H1 (cell line): Measurements from ENCODE around the gene LAD1. TPM values are rescaled to one million over a fixed set of nuclear protein-coding genes. Genes with fewer than 3 reads are reported as not detected.

Source experiments
- CTCF ChIA-PET: fragments of 300-600 bp; sonication (Branson Sonifier 250); formaldehyde crosslinking; loops from one replicate; lab custom pipeline; 2021; ENCODE audit not compliant: partially characterized antibody; lab: Charles Lee
- POLR2A ChIA-PET: fragments of 300-600 bp; sonication (Branson Sonifier 250); formaldehyde crosslinking; loops from one replicate; lab custom pipeline; 2021; ENCODE audit warnings: inconsistent platforms; ENCODE audit not compliant: partially characterized antibody; lab: Charles Lee
- DNase-seq, 2 experiments: peaks; one replicate each; pipeline versions ENCODE4 v3.0.0 to v3.0.0-alpha.2; 2010 to 2022; ENCODE audit warnings: low spot score in 2 of 2, low read depth in 1 of 2, mixed read lengths in 1 of 2
- FAIRE-seq: peaks from 2 replicates; lab custom pipeline; 2011; peaks lifted over from hg19 to GRCh38; lab: Jason Lieb, UNC
- H2AFZ ChIP-seq: 2 replicates; pipeline ENCODE4 v1.8.1; 2012; ENCODE audit warnings: low read length, inconsistent platforms
- H2AK5ac ChIP-seq: 2 replicates; pipeline ENCODE4 v1.6.1; 2013; ENCODE audit warnings: low read depth, low read length
- H2BK120ac ChIP-seq: replicated peaks from 2 replicates; pipeline ENCODE3; 2013; ENCODE audit warnings: low read depth, low read length, inconsistent platforms
- H2BK12ac ChIP-seq: 2 replicates; pipeline ENCODE4 v1.6.1; 2013; ENCODE audit warnings: low read depth, low read length
- H2BK15ac ChIP-seq: 2 replicates; pipeline ENCODE4 v1.6.1; 2013; ENCODE audit warnings: low read length
- H2BK20ac ChIP-seq: 2 replicates; pipeline ENCODE4 v1.6.1; 2013; ENCODE audit warnings: low read length
- H2BK5ac ChIP-seq: 2 replicates; pipeline ENCODE4 v1.6.1; 2013; ENCODE audit warnings: low read depth, low read length
- H3K14ac ChIP-seq: 2 replicates; pipeline ENCODE4 v1.6.1; 2013; ENCODE audit warnings: inconsistent platforms; ENCODE audit not compliant: insufficient read length
- H3K18ac ChIP-seq: 2 replicates; pipeline ENCODE4 v1.6.1; 2013; ENCODE audit warnings: low read length; ENCODE audit errors: extremely low read depth
- H3K23ac ChIP-seq: 2 replicates; pipeline ENCODE4 v1.6.1; 2013; ENCODE audit warnings: inconsistent platforms; ENCODE audit not compliant: insufficient read length
- H3K23me2 ChIP-seq: 2 replicates; pipeline ENCODE4 v1.6.1; 2013; ENCODE audit warnings: low read depth, low read length
- H3K27ac ChIP-seq: 2 replicates; pipeline ENCODE4 v1.6.1; 2011; ENCODE audit warnings: low read depth, low read length, inconsistent platforms
- H3K27me3 ChIP-seq, 4 experiments: replicated peaks in 1 of 4; 1 replicate in 1 of 4; 2 replicates in 3 of 4; pipeline versions ENCODE4 v1.6.1 to v1.8.1; 2011 to 2013; ENCODE audit warnings: low read length in 3 of 4, mild to moderate bottlenecking in 3 of 4, inconsistent platforms in 2 of 4, mixed read lengths in 2 of 4, moderate library complexity in 1 of 4; ENCODE audit not compliant: control insufficient read depth in 3 of 4, insufficient read depth in 3 of 4; ENCODE audit errors: extremely low read depth in 1 of 4
- H3K36me3 ChIP-seq, 4 experiments: 2 replicates each; pipeline versions ENCODE4 v1.6.1 to v1.8.1; 2011 to 2013; ENCODE audit warnings: mild to moderate bottlenecking in 4 of 4, low read length in 3 of 4, moderate library complexity in 2 of 4, control low read depth in 1 of 4, inconsistent platforms in 1 of 4; ENCODE audit not compliant: insufficient read depth in 4 of 4, control insufficient read depth in 2 of 4
- H3K4ac ChIP-seq: replicated peaks from 2 replicates; pipeline ENCODE3; 2013; ENCODE audit warnings: low read length, low read depth, mixed read lengths, inconsistent platforms; ENCODE audit not compliant: insufficient read length
- H3K4me1 ChIP-seq, 4 experiments: replicated peaks in 1 of 4; 1 replicate in 1 of 4; 2 replicates in 3 of 4; pipeline versions ENCODE4 v1.6.1 to v1.8.1; 2011 to 2013; ENCODE audit warnings: low read length in 3 of 4, inconsistent platforms in 2 of 4, mixed read lengths in 1 of 4; ENCODE audit not compliant: insufficient read depth in 4 of 4, control insufficient read depth in 3 of 4
- H3K4me2 ChIP-seq, 2 experiments: 2 replicates each; pipeline versions ENCODE4 v1.6.1 to v1.8.1; 2011 to 2013; ENCODE audit warnings: low read depth in 2 of 2, low read length in 2 of 2, control low read depth in 1 of 2, inconsistent platforms in 1 of 2, mild to moderate bottlenecking in 1 of 2; ENCODE audit not compliant: insufficient read depth in 1 of 2
- H3K4me3 ChIP-seq, 4 experiments: fragments of 200-600, 300-600 bp in 1 of 4; sonication (generic), shearing (Covaris generic), sonication (Bioruptor Twin) in 1 of 4; 2 replicates each; pipeline versions ENCODE4 v1.5.1 to v1.8.1; 2011 to 2016; ENCODE audit warnings: low read length in 4 of 4, low read depth in 3 of 4, control low read depth in 2 of 4, inconsistent platforms in 2 of 4, mild to moderate bottlenecking in 2 of 4, mixed read lengths in 1 of 4, moderate library complexity in 1 of 4; ENCODE audit not compliant: insufficient read depth in 2 of 4; ENCODE audit errors: extremely low read depth in 1 of 4
- H3K56ac ChIP-seq: replicated peaks from 2 replicates; pipeline ENCODE3; 2013; ENCODE audit warnings: low read depth, mild to moderate bottlenecking, mixed read lengths, low read length, inconsistent platforms; ENCODE audit not compliant: insufficient read length
- H3K79me1 ChIP-seq: 2 replicates; pipeline ENCODE4 v1.6.1; 2013; ENCODE audit warnings: low read depth, low read length, control low read depth
- H3K79me2 ChIP-seq, 2 experiments: 2 replicates each; pipeline versions ENCODE4 v1.6.1 to v1.8.1; 2012 to 2013; ENCODE audit warnings: low read length in 2 of 2, mild to moderate bottlenecking in 2 of 2, inconsistent platforms in 1 of 2; ENCODE audit not compliant: insufficient read depth in 2 of 2, control insufficient read depth in 1 of 2
- H3K9ac ChIP-seq, 4 experiments: replicated peaks in 1 of 4; 1 replicate in 1 of 4; 2 replicates in 3 of 4; pipeline versions ENCODE4 v1.6.1 to v1.8.1; 2011 to 2013; ENCODE audit warnings: low read depth in 3 of 4, low read length in 3 of 4, control low read depth in 2 of 4, mild to moderate bottlenecking in 2 of 4, moderate library complexity in 2 of 4, inconsistent platforms in 1 of 4; ENCODE audit errors: extremely low read depth in 1 of 4
- H3K9me3 ChIP-seq, 2 experiments: 2 replicates each; pipeline versions ENCODE4 v1.6.1 to v1.8.1; 2012 to 2013; ENCODE audit warnings: mild to moderate bottlenecking in 2 of 2, moderate library complexity in 2 of 2, control low read depth in 1 of 2, inconsistent platforms in 1 of 2, low read depth in 1 of 2, low read length in 1 of 2, mixed read lengths in 1 of 2; ENCODE audit not compliant: insufficient read depth in 2 of 2
- H4K20me1 ChIP-seq, 2 experiments: replicated peaks in 1 of 2; 2 replicates each; pipeline versions ENCODE3 to v1.8.1; 2011 to 2013; ENCODE audit warnings: inconsistent platforms in 2 of 2, low read length in 2 of 2, mild to moderate bottlenecking in 1 of 2; ENCODE audit not compliant: insufficient read depth in 2 of 2, control insufficient read depth in 1 of 2
- H4K5ac ChIP-seq: 2 replicates; pipeline ENCODE4 v1.6.1; 2013; ENCODE audit warnings: low read length, low read depth, mixed read lengths, inconsistent platforms; ENCODE audit not compliant: insufficient read length
- H4K8ac ChIP-seq: 2 replicates; pipeline ENCODE4 v1.8.0; 2013; ENCODE audit warnings: mild to moderate bottlenecking, moderate library complexity, low read length, inconsistent platforms; ENCODE audit not compliant: insufficient read depth; ENCODE audit errors: extremely low read depth
- H4K91ac ChIP-seq: replicated peaks from 2 replicates; pipeline ENCODE3; 2013; ENCODE audit warnings: low read length, mixed read lengths, inconsistent platforms; ENCODE audit not compliant: insufficient read length
- CREB1 ChIP-seq: IDR thresholded peaks from 2 replicates; pipeline ENCODE4 v1.6.1; 2012; ENCODE audit warnings: inconsistent platforms
- HDAC2 ChIP-seq, 2 experiments: fragments of 300-600 bp in 1 of 2; sonication (generic) in 1 of 2; IDR thresholded peaks; 2 replicates each; pipeline ENCODE4 v1.6.1; 2011 to 2012; ENCODE audit warnings: low read depth in 2 of 2, low read length in 2 of 2, mild to moderate bottlenecking in 2 of 2, moderate library complexity in 2 of 2, borderline replicate concordance in 1 of 2, inconsistent platforms in 1 of 2
- WGBS, 2 experiments: shearing (Covaris generic) in 1 of 2; methylation state at CpG; one replicate each; pipeline versions ENCODE4 v1.1.6 to v1.1.7; 2013 to 2015; ENCODE audit warnings: low lambda C conversion rate in 2 of 2, mixed read lengths in 2 of 2, inconsistent platforms in 1 of 2, low coverage in 1 of 2, missing lambda C conversion rate in 1 of 2; ENCODE audit not compliant: insufficient replicate concordance in 2 of 2, insufficient coverage in 1 of 2, insufficient read length in 1 of 2; ENCODE audit errors: extremely low coverage in 1 of 2, missing lambda C conversion rate in 1 of 2; 5-methylcytosine and 5-hydroxymethylcytosine counted together
- polyA plus RNA-seq, 7 experiments: library from polyadenylated mRNA; depleted of rRNA in 3 of 7; stranded (reverse) in 5 of 7; unstranded in 2 of 7; fragments of >200 nt in 5 of 7; fragments of 200-250 nt in 2 of 7; gene quantifications; 1 replicate in 5 of 7; 2 replicates in 1 of 7; 4 replicates in 1 of 7; pipeline versions ENCODE4 v1.2.1 to v1.2.3, GENCODE V29; 2011 to 2013; ENCODE audit warnings: missing spikeins in 2 of 7, mixed read lengths in 2 of 7
- total RNA-seq: library from RNA; stranded (reverse); fragmentation: NEBNext Ultra II Directional; extraction: Animal tissue kit (Norgen Biotek cat#: 25700); gene quantifications from 2 replicates; pipeline ENCODE4 v1.2.1, GENCODE V29; 2021

Gene LAD1
- total and polyA plus RNA-seq, 2 of the 8 experiments (the other 6 are each of a cell fraction or from before 2014, with no cell fraction given): 9.3 to 32.8 TPM

DNA sequence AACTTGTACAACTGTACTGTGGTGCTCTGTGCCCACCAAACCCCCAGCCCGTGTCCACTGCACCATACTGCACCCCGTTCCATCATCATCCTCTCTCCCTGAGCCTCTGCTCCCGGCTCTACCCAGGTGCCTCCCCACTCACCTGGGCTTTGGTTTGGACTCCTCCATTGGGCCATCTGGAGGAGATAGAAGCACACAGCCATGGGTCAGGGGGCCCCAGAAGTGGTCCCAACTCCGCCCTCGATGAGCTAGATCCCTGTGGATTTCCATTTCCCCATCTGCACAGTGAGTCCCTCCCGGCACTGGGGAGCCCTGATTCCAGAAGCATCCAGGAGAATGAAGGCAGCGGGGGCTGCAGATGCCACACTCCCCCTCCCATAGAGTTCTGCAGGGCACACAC is 32.4 kb downstream of the LAD1 start:
- Histone ChIP-seq H3K27me3 (no peaks in the 10 kb centered on the region), H3K23ac (no peak overlapping the region), H2AK5ac (no peak overlapping the region), H4K8ac (no peak overlapping the region), H3K4me3 (no peak overlapping the region), H4K20me1 (no peaks in the 10 kb centered on the region), H3K79me2 (no peaks in the 10 kb centered on the region), H3K56ac (no peak overlapping the region), H2BK15ac (no peak overlapping the region), H2AFZ (no peak overlapping the region), H3K27ac (no peak overlapping the region), H4K5ac (no peak overlapping the region), H3K79me1 (no peaks in the 10 kb centered on the region), H3K36me3 (no peaks in the 10 kb centered on the region), H3K4me2 (no peak overlapping the region), H3K4me1 (peaks cover 0 to 5% (median under 1%) of the 10 kb centered on the region in 4 experiments; a peak in 4 of 7 replicates), H3K14ac (no peak overlapping the region), H3K9me3 (no peaks in the 10 kb centered on the region), H3K9ac (no peak overlapping the region), H3K18ac (no peak overlapping the region), H2BK120ac (no peak overlapping the region), H2BK5ac (no peak overlapping the region; the same call in 1 of the 2 replicates), H3K23me2 (no peaks in the 10 kb centered on the region), H3K4ac (no peak overlapping the region), H4K91ac (no peak overlapping the region), H2BK20ac (no peak overlapping the region), H2BK12ac (no peak overlapping the region)
- POLR2A ChIA-PET: interaction anchor here (0.8 to 2.0 kb wide), 4 partner anchors 9 to 23 kb away, joined by 3 to 7 read pairs (median 4); no protein-coding TSS in a partner anchor
- TF ChIP-seq HDAC2 (IDR thresholded peaks at IDR 0.05; ENCODE audit: borderline replicate concordance in 1 of 2, low read depth in 2 of 2, low read length in 2 of 2) (no peak), CREB1 (no peak)
- whole genome bisulfite sequencing, 2 experiments: 73% methylated on average over 7 of the region's 7 CpGs; no CpG with 5 or more reads in 1 of the 2 experiments
- DNase-seq: no peak
- FAIRE-seq: no peak
- CTCF ChIA-PET: interaction anchor here (0.6 to 14.7 kb wide), 7 partner anchors 8 to 1980 kb away, joined by 3 to 275 read pairs (median 5); partner anchors contain the start of gene TNNT2
